Vagina (tissue), 2 donors: ENCODE results near the gene HLA-B. TPM values are rescaled to one million over a fixed set of nuclear protein-coding genes. Genes with fewer than 3 reads are reported as not detected.
A peak's percentile ranks its signal among the peaks of the same experiment; 100 is the strongest.

Experiments used
- DNase-seq, 2 donors: peaks; one replicate each; pipeline ENCODE4 v3.0.0-alpha.2; 2017; ENCODE audit errors: extremely low spot score in 2 of 2
- H3K27ac ChIP-seq: fragments of 200-600 bp; sonication (generic); one replicate; pipeline ENCODE4 v1.5.1; 2019
- H3K27me3 ChIP-seq: fragments of 200-600 bp; sonication (generic); one replicate; pipeline ENCODE4 v1.5.1; 2019
- H3K36me3 ChIP-seq, 2 donors: fragments of 200-600 bp; sonication (generic); one replicate each; pipeline ENCODE4 v1.5.1; 2017 to 2019
- H3K4me1 ChIP-seq: fragments of 200-600 bp; sonication (generic); one replicate; pipeline ENCODE4 v1.5.1; 2019
- H3K4me3 ChIP-seq, 2 donors: fragments of 200-600 bp; sonication (generic); 1 replicate in 1 of 2; 2 replicates in 1 of 2; pipeline ENCODE4 v1.5.1; 2016 to 2019
- H3K9me3 ChIP-seq: fragments of 200-600 bp; sonication (generic); one replicate; pipeline ENCODE4 v1.5.1; 2019
- CTCF ChIP-seq, 3 experiments: fragments of 450-650 bp in 2 of 3; fragments of 200-600 bp in 1 of 3; sonication (generic) in 1 of 3; IDR thresholded peaks; one replicate each; pipeline ENCODE4 v1.5.1; 2017 to 2019; ENCODE audit warnings: antibody characterized with exemption in 3 of 3, mild to moderate bottlenecking in 2 of 3, moderate library complexity in 2 of 3
- POLR2A ChIP-seq, 2 donors: fragments of 450-650 bp; IDR thresholded peaks; one replicate each; pipeline ENCODE4 v1.6.1; 2017; ENCODE audit warnings: antibody characterized with exemption in 2 of 2, mild to moderate bottlenecking in 2 of 2, moderate library complexity in 2 of 2
- POLR2AphosphoS5 ChIP-seq, 2 donors: sonication (generic); formaldehyde crosslinking; IDR thresholded peaks; one replicate each; pipeline ENCODE4 v1.9.0; 2017; ENCODE audit warnings: antibody characterized with exemption in 2 of 2, mild to moderate bottlenecking in 2 of 2, low read depth in 1 of 2; ENCODE audit not compliant: insufficient read depth in 1 of 2
- intact Hi-C: fragments of 100-400 bp; cut with DNase I; formaldehyde crosslinking; loops from one replicate; pipeline ENCODE4 v1.15.1; 2023
- total RNA-seq: library from RNA; depleted of rRNA; stranded (reverse); fragments of >200 nt; gene quantifications from one replicate; pipeline ENCODE4 v1.2.3, GENCODE V29; 2016

The HLA-B gene
- total RNA-seq, 1 donor from 2014 or later = 921 TPM

- intact Hi-C loops = loop anchor here (5.0 kb wide), 1 partner anchor 88 kb away; no protein-coding TSS in a partner anchor
- peak overlapping the region; percentile 86 for H3K27ac ChIP-seq
- no peak for TF ChIP-seq CTCF (IDR thresholded peaks at IDR 0.05)
- TF ChIP-seq POLR2A (IDR thresholded peaks at IDR 0.05) = no peak
- no peak for TF ChIP-seq POLR2AphosphoS5 (IDR thresholded peaks at IDR 0.05; ENCODE audit: insufficient read depth in 1 of 2, low read depth in 1 of 2)
Measured at GRCh38 chr6:31354864-31355582, 2.0 kb downstream of the HLA-B start.

GRCh38 chr6:31354158-31354863 is 2.7 kb downstream of the HLA-B start:
- Histone ChIP-seq H3K27me3 (no peaks in the 10 kb centered on the region), H3K36me3 (peaks cover 0 to 23% of the 10 kb centered on the region in 2 donors), H3K9me3 (no peaks in the 10 kb centered on the region), H3K4me3 (peak overlapping the region in 1 of 2 donors; percentile 63), H3K4me1 (peaks cover 26% of the 10 kb centered on the region), H3K27ac (no peak overlapping the region)
- no peak for DNase-seq
- intact Hi-C loops = loop anchor here (5.0 kb wide), 1 partner anchor 87 kb away; no protein-coding TSS in a partner anchor
- TF ChIP-seq POLR2A (IDR thresholded peaks at IDR 0.05) (no peak), CTCF (IDR thresholded peaks at IDR 0.05) (no peak), POLR2AphosphoS5 (IDR thresholded peaks at IDR 0.05; ENCODE audit: insufficient read depth in 1 of 2, low read depth in 1 of 2) (no peak)

More at GRCh38 chr6:31354864-31355582, 2.0 kb downstream of the HLA-B start:
- Histone ChIP-seq H3K27me3 (no peaks in the 10 kb centered on the region), H3K4me1 (peaks cover 26% of the 10 kb centered on the region), H3K4me3 (peak overlapping the region; percentile 56 to 63), H3K9me3 (no peaks in the 10 kb centered on the region), H3K36me3 (peaks cover 0 to 23% of the 10 kb centered on the region in 2 donors)
- no peak for DNase-seq

GRCh38 chr6:31353384-31353945 is 3.5 kb downstream of the HLA-B start:
- Histone ChIP-seq H3K27me3 (no peaks in the 10 kb centered on the region), H3K4me3 (no peak overlapping the region), H3K4me1 (peaks cover 26% of the 10 kb centered on the region), H3K27ac (no peak overlapping the region), H3K36me3 (peaks cover 0 to 23% of the 10 kb centered on the region in 2 donors), H3K9me3 (no peaks in the 10 kb centered on the region)
- DNase-seq = no peak
- intact Hi-C loops = loop anchor here (5.0 kb wide), 1 partner anchor 86 kb away; no protein-coding TSS in a partner anchor
- TF ChIP-seq POLR2AphosphoS5 (IDR thresholded peaks at IDR 0.05; ENCODE audit: insufficient read depth in 1 of 2, low read depth in 1 of 2) = no peak
- TF ChIP-seq POLR2A (IDR thresholded peaks at IDR 0.05) = no peak
- TF ChIP-seq CTCF (IDR thresholded peaks at IDR 0.05) = no peak

- TF ChIP-seq CTCF (IDR thresholded peaks at IDR 0.05) (no peak), POLR2AphosphoS5 (IDR thresholded peaks at IDR 0.05; ENCODE audit: insufficient read depth in 1 of 2, low read depth in 1 of 2) (no peak), POLR2A (IDR thresholded peaks at IDR 0.05) (no peak)
- intact Hi-C loops = loop anchor here (5.0 kb wide), 1 partner anchor 86 kb away; no protein-coding TSS in a partner anchor
- peaks cover 26% of the 10 kb centered on the region for H3K4me1 ChIP-seq
- peaks cover 0 to 23% of the 10 kb centered on the region in 2 donors for H3K36me3 ChIP-seq
- DNase-seq = no peak
- H3K9me3 ChIP-seq = no peaks in the 10 kb centered on the region
- no peak overlapping the region for H3K4me3 ChIP-seq
- no peak overlapping the region for H3K27ac ChIP-seq
- H3K27me3 ChIP-seq = no peaks in the 10 kb centered on the region
Measured at GRCh38 chr6:31352683-31353383, 4.1 kb downstream of the HLA-B start.
